ENCODE measurements around the gene SPPL2A. TPM values are rescaled to one million over a fixed set of nuclear protein-coding genes. Genes with fewer than 3 reads are reported as not detected.

The SPPL2A gene
- total and polyA plus RNA-seq, 4 donors: 67.5 to 135 (median 93.2) TPM

- no peak for TF ChIP-seq ATF3 (IDR thresholded peaks at IDR 0.05)
- no peak for TF ChIP-seq HNF4A (conservative IDR thresholded peaks at IDR 0.05)
Measured at GRCh38 chr15:50670115-50670514, 95.4 kb downstream of the SPPL2A start (continued).

- H3K9me3 ChIP-seq (ENCODE audit: control insufficient read depth in 4 of 4, low read length in 3 of 4): no peaks in the 10 kb centered on the region
- H3K9ac ChIP-seq (ENCODE audit: low read depth in 1 of 2, low read length in 2 of 2): no peak overlapping the region
- WGBS: 35% methylated on average over 1 of the region's 1 CpG
- no peak for DNase-seq (ENCODE audit: low spot score)
- no peaks in the 10 kb centered on the region for H3K27me3 ChIP-seq (ENCODE audit: control insufficient read depth in 4 of 4, insufficient read depth in 4 of 4, low read length in 3 of 4)
- no peak overlapping the region for H3K4me3 ChIP-seq (ENCODE audit: low read depth in 1 of 3, low read length in 3 of 3)
- TF ChIP-seq EGR1 (IDR thresholded peaks at IDR 0.05; ENCODE audit: low read depth in 2 of 2) (no peak), RAD21 (IDR thresholded peaks at IDR 0.05) (peak in 1 of 2 donors; percentile 30), YY1 (IDR thresholded peaks at IDR 0.05) (peak; percentile 25), HNF4G (IDR thresholded peaks at IDR 0.05) (peak; percentile 49), HNF4A (conservative IDR thresholded peaks at IDR 0.05) (peak; percentile 77 to 81), ATF3 (IDR thresholded peaks at IDR 0.05) (no peak), RXRA (IDR thresholded peaks at IDR 0.05) (peak; percentile 10 to 51), FOXA1 (IDR thresholded peaks at IDR 0.05) (no peak), JUND (IDR thresholded peaks at IDR 0.05) (peak in 1 of 2 donors; percentile 9), SP1 (IDR thresholded peaks at IDR 0.05) (peak; percentile 47)
- TF ChIP-seq, protein P1, sequence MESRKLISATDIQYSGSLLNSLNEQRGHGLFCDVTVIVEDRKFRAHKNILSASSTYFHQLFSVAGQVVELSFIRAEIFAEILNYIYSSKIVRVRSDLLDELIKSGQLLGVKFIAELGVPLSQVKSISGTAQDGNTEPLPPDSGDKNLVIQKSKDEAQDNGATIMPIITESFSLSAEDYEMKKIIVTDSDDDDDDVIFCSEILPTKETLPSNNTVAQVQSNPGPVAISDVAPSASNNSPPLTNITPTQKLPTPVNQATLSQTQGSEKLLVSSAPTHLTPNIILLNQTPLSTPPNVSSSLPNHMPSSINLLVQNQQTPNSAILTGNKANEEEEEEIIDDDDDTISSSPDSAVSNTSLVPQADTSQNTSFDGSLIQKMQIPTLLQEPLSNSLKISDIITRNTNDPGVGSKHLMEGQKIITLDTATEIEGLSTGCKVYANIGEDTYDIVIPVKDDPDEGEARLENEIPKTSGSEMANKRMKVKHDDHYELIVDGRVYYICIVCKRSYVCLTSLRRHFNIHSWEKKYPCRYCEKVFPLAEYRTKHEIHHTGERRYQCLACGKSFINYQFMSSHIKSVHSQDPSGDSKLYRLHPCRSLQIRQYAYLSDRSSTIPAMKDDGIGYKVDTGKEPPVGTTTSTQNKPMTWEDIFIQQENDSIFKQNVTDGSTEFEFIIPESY (IDR thresholded peaks at IDR 0.05): peak; percentile 22
- TF ChIP-seq, protein P2, sequence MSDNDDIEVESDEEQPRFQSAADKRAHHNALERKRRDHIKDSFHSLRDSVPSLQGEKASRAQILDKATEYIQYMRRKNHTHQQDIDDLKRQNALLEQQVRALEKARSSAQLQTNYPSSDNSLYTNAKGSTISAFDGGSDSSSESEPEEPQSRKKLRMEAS (IDR thresholded peaks at IDR 0.05): peak; percentile 24
- H3K4me1 ChIP-seq (ENCODE audit: control insufficient read depth in 4 of 4, insufficient read depth in 4 of 4, low read length in 3 of 4): peaks cover 6 to 19% (median 12%) of the 10 kb centered on the region in 4 donors
- H3K36me3 ChIP-seq (ENCODE audit: control insufficient read depth in 4 of 4, insufficient read depth in 3 of 4, low read depth in 1 of 4, low read length in 3 of 4): peaks cover 2 to 5% (median 2%) of the 10 kb centered on the region in 4 donors
- H3K27ac ChIP-seq (ENCODE audit: low read depth in 1 of 2, low read length in 2 of 2): no peak overlapping the region
Measured at GRCh38 chr15:50669611-50670010, 95.9 kb downstream of the SPPL2A start.

DNA sequence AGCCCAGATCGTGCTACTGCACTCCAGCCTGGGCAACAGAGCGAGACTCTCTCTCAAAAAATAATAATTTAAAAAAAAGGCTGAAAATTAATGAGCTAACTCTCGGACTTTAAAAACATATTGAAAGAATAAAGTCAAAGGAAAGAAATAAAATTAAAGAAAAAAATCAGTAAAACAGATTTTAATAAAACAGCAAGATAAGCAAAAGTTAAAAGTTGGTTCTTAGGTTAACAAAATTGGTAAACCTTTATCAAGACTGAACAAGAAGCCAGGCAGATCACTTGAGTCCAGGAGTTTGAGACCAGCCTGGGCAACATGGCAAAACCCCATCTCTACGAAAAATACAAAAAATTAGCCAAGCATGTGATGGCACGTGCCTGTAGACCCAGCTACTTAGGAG is 99.6 kb downstream of the SPPL2A start:
- Histone ChIP-seq H3K9ac (ENCODE audit: low read depth in 1 of 2, low read length in 2 of 2) (no peak overlapping the region), H3K27ac (ENCODE audit: low read depth in 1 of 2, low read length in 2 of 2) (no peak overlapping the region), H3K4me1 (ENCODE audit: control insufficient read depth in 4 of 4, insufficient read depth in 4 of 4, low read length in 3 of 4) (peaks cover 5 to 17% (median 11%) of the 10 kb centered on the region in 4 donors), H3K9me3 (ENCODE audit: control insufficient read depth in 4 of 4, low read length in 3 of 4) (no peaks in the 10 kb centered on the region), H3K27me3 (ENCODE audit: control insufficient read depth in 4 of 4, insufficient read depth in 4 of 4, low read length in 3 of 4) (no peaks in the 10 kb centered on the region), H3K4me3 (ENCODE audit: low read depth in 1 of 3, low read length in 3 of 3) (no peak overlapping the region), H3K36me3 (ENCODE audit: control insufficient read depth in 4 of 4, insufficient read depth in 3 of 4, low read depth in 1 of 4, low read length in 3 of 4) (peaks cover 5 to 16% (median 15%) of the 10 kb centered on the region in 4 donors)
- 94% methylated on average over 5 of the region's 5 CpGs for WGBS
- no peak for DNase-seq (ENCODE audit: low spot score)
- TF ChIP-seq HNF4A (conservative IDR thresholded peaks at IDR 0.05): no peak
- no peak for TF ChIP-seq GABPA (IDR thresholded peaks at IDR 0.05 in 1 of 2, conservative IDR thresholded peaks at IDR 0.05 in 1 of 2)
- no peak for TF ChIP-seq EGR1 (IDR thresholded peaks at IDR 0.05; ENCODE audit: low read depth in 2 of 2)
- TF ChIP-seq ATF3 (IDR thresholded peaks at IDR 0.05): no peak
- no peak for TF ChIP-seq SP1 (IDR thresholded peaks at IDR 0.05)
- TF ChIP-seq, protein P3, sequence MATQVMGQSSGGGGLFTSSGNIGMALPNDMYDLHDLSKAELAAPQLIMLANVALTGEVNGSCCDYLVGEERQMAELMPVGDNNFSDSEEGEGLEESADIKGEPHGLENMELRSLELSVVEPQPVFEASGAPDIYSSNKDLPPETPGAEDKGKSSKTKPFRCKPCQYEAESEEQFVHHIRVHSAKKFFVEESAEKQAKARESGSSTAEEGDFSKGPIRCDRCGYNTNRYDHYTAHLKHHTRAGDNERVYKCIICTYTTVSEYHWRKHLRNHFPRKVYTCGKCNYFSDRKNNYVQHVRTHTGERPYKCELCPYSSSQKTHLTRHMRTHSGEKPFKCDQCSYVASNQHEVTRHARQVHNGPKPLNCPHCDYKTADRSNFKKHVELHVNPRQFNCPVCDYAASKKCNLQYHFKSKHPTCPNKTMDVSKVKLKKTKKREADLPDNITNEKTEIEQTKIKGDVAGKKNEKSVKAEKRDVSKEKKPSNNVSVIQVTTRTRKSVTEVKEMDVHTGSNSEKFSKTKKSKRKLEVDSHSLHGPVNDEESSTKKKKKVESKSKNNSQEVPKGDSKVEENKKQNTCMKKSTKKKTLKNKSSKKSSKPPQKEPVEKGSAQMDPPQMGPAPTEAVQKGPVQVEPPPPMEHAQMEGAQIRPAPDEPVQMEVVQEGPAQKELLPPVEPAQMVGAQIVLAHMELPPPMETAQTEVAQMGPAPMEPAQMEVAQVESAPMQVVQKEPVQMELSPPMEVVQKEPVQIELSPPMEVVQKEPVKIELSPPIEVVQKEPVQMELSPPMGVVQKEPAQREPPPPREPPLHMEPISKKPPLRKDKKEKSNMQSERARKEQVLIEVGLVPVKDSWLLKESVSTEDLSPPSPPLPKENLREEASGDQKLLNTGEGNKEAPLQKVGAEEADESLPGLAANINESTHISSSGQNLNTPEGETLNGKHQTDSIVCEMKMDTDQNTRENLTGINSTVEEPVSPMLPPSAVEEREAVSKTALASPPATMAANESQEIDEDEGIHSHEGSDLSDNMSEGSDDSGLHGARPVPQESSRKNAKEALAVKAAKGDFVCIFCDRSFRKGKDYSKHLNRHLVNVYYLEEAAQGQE (IDR thresholded peaks at IDR 0.05): no peak
- no peak for TF ChIP-seq RAD21 (IDR thresholded peaks at IDR 0.05)
- TF ChIP-seq FOXA1 (IDR thresholded peaks at IDR 0.05): no peak
- TF ChIP-seq NR2F2 (IDR thresholded peaks at IDR 0.05): no peak
- TF ChIP-seq FOXA2 (IDR thresholded peaks at IDR 0.05): no peak
- TF ChIP-seq HNF4G (IDR thresholded peaks at IDR 0.05): no peak
- TF ChIP-seq TAF1 (conservative IDR thresholded peaks at IDR 0.05): no peak

Data from liver (tissue), 9 donors.